ENCODE data around the gene REXO5. TPM values are rescaled to one million over a fixed set of nuclear protein-coding genes. Genes with fewer than 3 reads are reported as not detected.
A peak's percentile ranks its signal among the peaks of the same experiment; 100 is the strongest.

REXO5 gene
- total and polyA plus RNA-seq, 10 of the 15 experiments (the other 5 are each of a cell fraction or from before 2014, with no cell fraction given) = 3.8 to 15.5 (median 10.1) TPM

DNA sequence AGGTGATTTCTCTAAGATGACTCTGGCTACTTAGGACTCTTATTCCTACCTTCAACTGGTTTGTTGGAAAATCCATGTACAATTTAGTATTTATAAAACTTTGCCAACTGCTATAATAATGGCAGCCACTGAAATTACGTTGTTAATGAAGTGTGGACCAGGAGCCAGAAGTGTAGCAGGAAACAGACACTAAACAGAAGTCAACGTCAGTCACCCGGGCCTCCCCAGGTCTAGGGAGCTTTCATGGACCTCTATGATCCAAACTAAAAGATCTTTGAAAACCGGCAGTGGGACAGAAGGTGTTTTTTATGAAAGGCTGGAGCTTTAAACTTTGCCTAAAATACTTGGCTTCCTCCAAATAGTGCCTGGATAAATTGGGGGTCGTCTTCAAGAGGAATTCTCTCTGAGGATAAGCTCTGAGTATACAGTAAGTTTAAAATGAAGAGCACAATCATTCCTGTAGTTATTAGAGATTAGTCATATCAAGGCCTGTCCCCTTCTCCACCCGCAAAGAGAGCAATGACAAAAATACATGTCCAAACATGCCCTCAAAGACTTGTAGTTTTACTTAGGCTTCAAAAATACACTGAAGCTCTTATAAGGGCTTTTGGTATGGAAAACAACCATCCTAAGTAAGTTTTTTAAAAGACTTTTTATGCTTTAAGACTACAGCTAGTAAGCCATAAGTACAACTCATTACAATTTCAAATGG, 59.2 kb downstream of the REXO5 start (continued):
- TF ChIP-seq SRF (IDR thresholded peaks at IDR 0.05; ENCODE audit: low read depth in 2 of 2, low read length in 2 of 2) (0 out of 4 replicates have a peak, but pooled peaks of 1 of the 2 experiments have one; percentile 38), RELA (IDR thresholded peaks at IDR 0.05; ENCODE audit: borderline replicate concordance, partially characterized antibody) (no peak), FOXM1 (IDR thresholded peaks at IDR 0.05; ENCODE audit: low read depth, low read length) (peak; percentile 90), RAD21 (IDR thresholded peaks at IDR 0.05; ENCODE audit: insufficient read depth, low read depth, low read length) (no peak), SUZ12 (IDR thresholded peaks at IDR 0.05; ENCODE audit: unreplicated experiment) (no peak), E2F8 (IDR thresholded peaks at IDR 0.05; ENCODE audit: low read depth, partially characterized antibody) (no peak), SIX5 (IDR thresholded peaks at IDR 0.05; ENCODE audit: low read depth, low read length, severe bottlenecking) (no peak), STAT1 (conservative IDR thresholded peaks at IDR 0.05) (no peak), JUND (IDR thresholded peaks at IDR 0.05; ENCODE audit: low read depth, low read length) (peak; percentile 72), PML (IDR thresholded peaks at IDR 0.05; ENCODE audit: low read length) (peak; percentile 78; the same call in 1 of the 2 replicates), BMI1 (IDR thresholded peaks at IDR 0.05; ENCODE audit: borderline replicate concordance) (no peak), BRCA1 (IDR thresholded peaks at IDR 0.05; ENCODE audit: low read depth, low read length) (no peak), NKRF (conservative IDR thresholded peaks at IDR 0.05) (no peak; the same call in 1 of the 2 replicates), MTA3 (IDR thresholded peaks at IDR 0.05; ENCODE audit: borderline replicate concordance, low read length) (no peak), ZZZ3 (IDR thresholded peaks at IDR 0.05; ENCODE audit: control insufficient read depth, insufficient read length, low read depth) (no peak), GATAD2B (conservative IDR thresholded peaks at IDR 0.05; ENCODE audit: low read depth) (no peak), CREM (IDR thresholded peaks at IDR 0.05; ENCODE audit: low read depth) (peak; percentile 83), IRF4 (IDR thresholded peaks at IDR 0.05; ENCODE audit: low read depth, low read length) (peak; percentile 87; the same call in 1 of the 2 replicates), SPI1 (IDR thresholded peaks at IDR 0.05; ENCODE audit: borderline replicate concordance, insufficient read depth, low read depth, low read length) (no peak), CEBPZ (IDR thresholded peaks at IDR 0.05; ENCODE audit: low read depth, low read length) (no peak), MYB (IDR thresholded peaks at IDR 0.05; ENCODE audit: borderline replicate concordance, low read depth, low read length) (no peak)
- TF ChIP-seq, protein P1, sequence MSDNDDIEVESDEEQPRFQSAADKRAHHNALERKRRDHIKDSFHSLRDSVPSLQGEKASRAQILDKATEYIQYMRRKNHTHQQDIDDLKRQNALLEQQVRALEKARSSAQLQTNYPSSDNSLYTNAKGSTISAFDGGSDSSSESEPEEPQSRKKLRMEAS (IDR thresholded peaks at IDR 0.05; ENCODE audit: low read depth, low read length) = no peak
